Bronchial epithelial cell (primary cell): ENCODE data around the gene MYO3A. TPM values are rescaled to one million over a fixed set of nuclear protein-coding genes. Genes with fewer than 3 reads are reported as not detected.

Experiments
- DNase-seq: peaks from one replicate; pipeline ENCODE4 v3.0.0-alpha.2; 2010; ENCODE audit warnings: low read depth
- FAIRE-seq: peaks from 2 replicates; lab custom pipeline; 2011; peaks lifted over from hg19 to GRCh38; lab: Jason Lieb, UNC
- H3K27me3 ChIP-seq: 2 replicates; pipeline ENCODE4 v1.5.1; 2011; ENCODE audit warnings: low read length; ENCODE audit not compliant: control insufficient read depth, insufficient read depth
- H3K36me3 ChIP-seq: 2 replicates; pipeline ENCODE4 v1.5.1; 2011; ENCODE audit warnings: low read length; ENCODE audit not compliant: control insufficient read depth, insufficient read depth
- H3K4me3 ChIP-seq: 2 replicates; pipeline ENCODE4 v1.5.1; 2011; ENCODE audit warnings: mild to moderate bottlenecking, low read depth, low read length, control low read depth
- CTCF ChIP-seq: IDR thresholded peaks from 2 replicates; pipeline ENCODE4 v1.5.1; 2011; ENCODE audit warnings: mild to moderate bottlenecking, moderate library complexity, low read length, control low read depth, inconsistent platforms; ENCODE audit not compliant: insufficient read depth, severe bottlenecking
- total RNA-seq: library from RNA; depleted of rRNA; stranded (reverse); fragments of >200 nt; gene quantifications from 2 replicates; pipeline ENCODE4 v1.2.1, GENCODE V29; 2014

Gene MYO3A
- total RNA-seq, 1 donor from 2014 or later = not detected

- DNase-seq = no peak
- no peak for FAIRE-seq
- Histone ChIP-seq H3K4me3 (no peak overlapping the region), H3K27me3 (no peaks in the 10 kb centered on the region), H3K36me3 (no peaks in the 10 kb centered on the region)
- TF ChIP-seq CTCF = no peak
Observed at GRCh38 chr10:26015092-26015491, 81.1 kb downstream of the MYO3A start.

GRCh38 chr10:26022831-26023230 lies 88.8 kb downstream of the MYO3A start:
- DNase-seq (no peak), FAIRE-seq (no peak)
- TF ChIP-seq CTCF = no peak
- no peaks in the 10 kb centered on the region for H3K27me3 ChIP-seq
- H3K36me3 ChIP-seq = no peaks in the 10 kb centered on the region
- H3K4me3 ChIP-seq = no peak overlapping the region

GRCh38 chr10:26024303-26024702 lies 90.3 kb downstream of the MYO3A start:
- FAIRE-seq = no peak
- no peak for TF ChIP-seq CTCF

GRCh38 chr10:26025523-26025922 lies 91.5 kb downstream of the MYO3A start:
- no peak for TF ChIP-seq CTCF
- no peaks in the 10 kb centered on the region for H3K36me3 ChIP-seq
- no peak for DNase-seq
- no peaks in the 10 kb centered on the region for H3K27me3 ChIP-seq
- FAIRE-seq = no peak
- H3K4me3 ChIP-seq = no peak overlapping the region

More at GRCh38 chr10:26024303-26024702, 90.3 kb downstream of the MYO3A start:
- no peak overlapping the region for H3K4me3 ChIP-seq
- DNase-seq = no peak
- H3K27me3 ChIP-seq = no peaks in the 10 kb centered on the region
- no peaks in the 10 kb centered on the region for H3K36me3 ChIP-seq

GRCh38 chr10:26029858-26030257 lies 95.8 kb downstream of the MYO3A start:
- H3K27me3 ChIP-seq = no peaks in the 10 kb centered on the region
- FAIRE-seq = no peak
- H3K36me3 ChIP-seq = no peaks in the 10 kb centered on the region
- no peak for TF ChIP-seq CTCF
- DNase-seq = no peak
- H3K4me3 ChIP-seq = no peak overlapping the region

- no peak overlapping the region for H3K4me3 ChIP-seq
- no peak for FAIRE-seq
Observed at GRCh38 chr10:26031300-26031699, 97.3 kb downstream of the MYO3A start.

More at GRCh38 chr10:26031300-26031699, 97.3 kb downstream of the MYO3A start:
- Histone ChIP-seq H3K27me3 (no peaks in the 10 kb centered on the region), H3K36me3 (no peaks in the 10 kb centered on the region)
- TF ChIP-seq CTCF = no peak
- no peak for DNase-seq
